GM23338 (cell line): Measurements from ENCODE around the gene CBLN4. TPM values are rescaled to one million over a fixed set of nuclear protein-coding genes. Genes with fewer than 3 reads are reported as not detected.
A peak's percentile ranks its signal among the peaks of the same experiment; 100 is the strongest.

Experiments
- ATAC-seq: fragments of 200-7000 bp; cut with Tn5 transposase; 3 replicates; pipeline ENCODE4 v1.9.1; 2020
- DNase-seq: peaks from one replicate; pipeline ENCODE4 v3.0.0-alpha.2; 2015; ENCODE audit warnings: low spot score
- H2AFZ ChIP-seq: fragments of 200-600 bp; sonication (generic); 2 replicates; pipeline ENCODE4 v1.8.0; 2016; ENCODE audit warnings: antibody characterized with exemption, mild to moderate bottlenecking, moderate library complexity
- H3F3A ChIP-seq: fragments of 200-600 bp; sonication (generic); replicated peaks from 2 replicates; pipeline ENCODE4 v1.8.0; 2017; ENCODE audit warnings: antibody characterized with exemption, mixed run types, low read depth
- H3K27ac ChIP-seq: fragments of 200-600 bp; sonication (generic); 2 replicates; pipeline ENCODE4 v1.6.1; 2016; ENCODE audit warnings: low read depth
- H3K27me3 ChIP-seq: fragments of 200-600 bp; sonication (generic); 2 replicates; pipeline ENCODE4 v1.8.0; 2016; ENCODE audit warnings: mild to moderate bottlenecking, mixed run types, moderate library complexity; ENCODE audit not compliant: insufficient read depth
- H3K36me3 ChIP-seq: fragments of 200-600 bp; sonication (generic); 2 replicates; pipeline ENCODE4 v1.8.0; 2016; ENCODE audit warnings: mild to moderate bottlenecking; ENCODE audit not compliant: insufficient read depth
- H3K4me1 ChIP-seq: fragments of 200-600 bp; sonication (generic); 2 replicates; pipeline ENCODE4 v1.8.0; 2016; ENCODE audit warnings: mild to moderate bottlenecking, moderate library complexity; ENCODE audit not compliant: insufficient read depth
- H3K4me2 ChIP-seq: fragments of 200-600 bp; sonication (generic); 2 replicates; pipeline ENCODE4 v1.7.1; 2017; ENCODE audit warnings: mixed run types
- H3K4me3 ChIP-seq: fragments of 200-600 bp; sonication (generic); 2 replicates; pipeline ENCODE4 v1.6.1; 2016; ENCODE audit warnings: mixed run types
- H3K79me2 ChIP-seq: fragments of 200-600 bp; sonication (generic); replicated peaks from 2 replicates; pipeline ENCODE4 v1.8.0; 2017; ENCODE audit warnings: mild to moderate bottlenecking; ENCODE audit not compliant: insufficient read depth
- H3K9me2 ChIP-seq: fragments of 200-600 bp; sonication (generic); 2 replicates; pipeline ENCODE4 v1.8.0; 2017; ENCODE audit not compliant: insufficient read depth
- H4K20me1 ChIP-seq: fragments of 200-600 bp; sonication (generic); replicated peaks from 2 replicates; pipeline ENCODE4 v1.8.0; 2017; ENCODE audit warnings: mild to moderate bottlenecking; ENCODE audit not compliant: insufficient read depth
- H3K27ac Mint-ChIP-seq: 2 replicates; pipeline ENCODE4 v1.8.0; 2020; ENCODE audit warnings: inconsistent platforms, mild to moderate bottlenecking, moderate library complexity, mixed read lengths
- H3K27me3 Mint-ChIP-seq: 3 replicates; pipeline ENCODE4 v1.8.0; 2022; ENCODE audit warnings: low read depth, mild to moderate bottlenecking, moderate library complexity, mixed read lengths, inconsistent platforms; ENCODE audit not compliant: insufficient read depth, poor library complexity
- H3K36me3 Mint-ChIP-seq: 3 replicates; pipeline ENCODE4 v1.8.0; 2021; ENCODE audit warnings: low read depth, mild to moderate bottlenecking, inconsistent platforms, moderate library complexity, mixed read lengths
- H3K4me1 Mint-ChIP-seq: 3 replicates; pipeline ENCODE4 v1.8.0; 2020; ENCODE audit warnings: mild to moderate bottlenecking, inconsistent platforms, mixed read lengths
- H3K4me3 Mint-ChIP-seq: 3 replicates; pipeline ENCODE4 v1.8.0; 2021; ENCODE audit warnings: moderate library complexity, mild to moderate bottlenecking, inconsistent platforms, mixed read lengths
- H3K9me3 Mint-ChIP-seq: 3 replicates; pipeline ENCODE4 v1.8.0; 2020; ENCODE audit warnings: moderate library complexity, mild to moderate bottlenecking, inconsistent platforms, mixed read lengths
- CREB1 ChIP-seq: fragments of 250-450 bp; sonication (Bioruptor Pico); IDR thresholded peaks from 2 replicates; pipeline ENCODE4 v1.5.0; 2020; ENCODE audit warnings: low read depth, mild to moderate bottlenecking, moderate library complexity
- CTCF ChIP-seq, 2 experiments: fragments of 200-600 bp in 1 of 2; sonication (generic) in 1 of 2; conservative IDR thresholded peaks; 2 replicates each; pipeline versions ENCODE4 v1.5.1 to v1.6.1; 2016 to 2017; ENCODE audit warnings: antibody characterized with exemption in 2 of 2, low read depth in 2 of 2, mild to moderate bottlenecking in 2 of 2, moderate library complexity in 1 of 2
- EZH2 ChIP-seq: fragments of 200-600 bp; sonication (generic); IDR thresholded peaks from one replicate; pipeline ENCODE4 v1.8.0; 2017; ENCODE audit warnings: antibody characterized with exemption, mild to moderate bottlenecking, low read depth; ENCODE audit not compliant: unreplicated experiment
- EZH2phosphoT487 ChIP-seq: fragments of 200-600 bp; sonication (generic); IDR thresholded peaks from one replicate; pipeline ENCODE4 v1.8.1; 2018; ENCODE audit warnings: antibody characterized with exemption; ENCODE audit not compliant: unreplicated experiment
- NANOG ChIP-seq: IDR thresholded peaks from 2 replicates; pipeline ENCODE4 v1.6.1; 2016; ENCODE audit warnings: antibody characterized with exemption, borderline replicate concordance
- REST ChIP-seq: IDR thresholded peaks from one replicate; pipeline ENCODE4 v1.6.1; 2018; ENCODE audit warnings: antibody characterized with exemption; ENCODE audit not compliant: unreplicated experiment
- ZNF462 ChIP-seq: fragments of 250-450 bp; sonication (Bioruptor Pico); IDR thresholded peaks from 2 replicates; pipeline ENCODE4 v1.5.0; 2020; ENCODE audit warnings: mild to moderate bottlenecking, moderate library complexity
- polyA plus RNA-seq: library from polyadenylated mRNA; unstranded; fragments of >200 nt; fragmentation: Nextera tagmentation; extraction: Ambion mirVana; gene quantifications from 2 replicates; pipeline ENCODE4 v1.2.1, GENCODE V29; 2016
- total RNA-seq: library from RNA; depleted of rRNA; stranded (reverse); fragments of >200 nt; shearing (Covaris generic); gene quantifications from 2 replicates; pipeline ENCODE4 v1.2.3, GENCODE V29; 2014
- TF ChIP-seq, protein P1 (sequence below): IDR thresholded peaks from 2 replicates; pipeline ENCODE4 v1.6.1; 2016; ENCODE audit warnings: antibody characterized with exemption

Gene CBLN4
- total and polyA plus RNA-seq, 2 experiments from 2014 or later = not detected

DNA sequence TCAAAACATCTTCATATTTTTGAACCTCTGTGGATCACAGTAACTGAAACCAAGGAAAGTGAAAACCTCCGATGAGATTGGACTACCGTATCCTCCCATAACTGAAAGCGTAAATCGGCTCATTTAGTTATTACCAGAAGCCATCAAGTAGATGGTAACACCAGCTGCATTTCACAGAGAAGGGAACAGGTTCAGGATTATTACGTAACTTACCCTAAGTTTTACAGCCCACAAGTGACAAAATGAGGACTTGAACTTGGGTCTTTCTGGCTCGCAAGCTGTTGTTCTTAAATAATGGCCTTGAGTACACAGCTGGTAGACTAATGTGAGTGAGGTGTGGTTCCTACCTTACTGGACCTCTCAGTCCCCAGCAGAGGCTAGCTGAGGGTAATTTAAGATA, 37.9 kb upstream of the CBLN4 start:
- H3K27me3 Mint-ChIP-seq = peaks cover 2% of the 10 kb centered on the region
- Histone ChIP-seq H3K4me2 (no peak overlapping the region), H4K20me1 (no peaks in the 10 kb centered on the region), H3K27me3 (no peaks in the 10 kb centered on the region), H3K27ac (no peak overlapping the region), H3K9me2 (no peaks in the 10 kb centered on the region), H3K79me2 (no peaks in the 10 kb centered on the region), H3K36me3 (peaks cover 12% of the 10 kb centered on the region; the same call in 1 of the 2 replicates), H3F3A (no peaks in the 10 kb centered on the region), H3K4me1 (no peaks in the 10 kb centered on the region), H3K4me3 (no peak overlapping the region), H2AFZ (no peak overlapping the region)
- TF ChIP-seq CREB1 (CRISPR knock-in tag) (no peak), EZH2phosphoT487 (no peak), EZH2 (no peak)
- TF ChIP-seq, protein P1, sequence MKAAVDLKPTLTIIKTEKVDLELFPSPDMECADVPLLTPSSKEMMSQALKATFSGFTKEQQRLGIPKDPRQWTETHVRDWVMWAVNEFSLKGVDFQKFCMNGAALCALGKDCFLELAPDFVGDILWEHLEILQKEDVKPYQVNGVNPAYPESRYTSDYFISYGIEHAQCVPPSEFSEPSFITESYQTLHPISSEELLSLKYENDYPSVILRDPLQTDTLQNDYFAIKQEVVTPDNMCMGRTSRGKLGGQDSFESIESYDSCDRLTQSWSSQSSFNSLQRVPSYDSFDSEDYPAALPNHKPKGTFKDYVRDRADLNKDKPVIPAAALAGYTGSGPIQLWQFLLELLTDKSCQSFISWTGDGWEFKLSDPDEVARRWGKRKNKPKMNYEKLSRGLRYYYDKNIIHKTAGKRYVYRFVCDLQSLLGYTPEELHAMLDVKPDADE = no peak
- H3K9me3 Mint-ChIP-seq = peaks cover 95% of the 10 kb centered on the region
- no peak for DNase-seq
- no peak overlapping the region for H3K27ac Mint-ChIP-seq
- no peak for ATAC-seq
- H3K4me1 Mint-ChIP-seq = no peaks in the 10 kb centered on the region
- H3K4me3 Mint-ChIP-seq = no peak overlapping the region
- H3K36me3 Mint-ChIP-seq = peaks cover 17% of the 10 kb centered on the region

- no peak overlapping the region for H3K4me3 Mint-ChIP-seq
- Histone ChIP-seq H3F3A (no peaks in the 10 kb centered on the region), H2AFZ (no peak overlapping the region), H3K4me2 (no peak overlapping the region), H3K27me3 (no peaks in the 10 kb centered on the region), H3K9me2 (no peaks in the 10 kb centered on the region), H3K4me1 (no peaks in the 10 kb centered on the region), H3K4me3 (no peak overlapping the region), H3K27ac (no peak overlapping the region), H3K36me3 (peaks cover 26% of the 10 kb centered on the region), H3K79me2 (no peaks in the 10 kb centered on the region), H4K20me1 (no peaks in the 10 kb centered on the region)
- ATAC-seq (no peak), DNase-seq (peak; percentile 1)
- H3K27ac Mint-ChIP-seq = no peak overlapping the region
- H3K27me3 Mint-ChIP-seq = no peaks in the 10 kb centered on the region
- H3K4me1 Mint-ChIP-seq = no peaks in the 10 kb centered on the region
- H3K9me3 Mint-ChIP-seq = peaks cover 89% of the 10 kb centered on the region
- H3K36me3 Mint-ChIP-seq = peaks cover 20% of the 10 kb centered on the region
- TF ChIP-seq CTCF (conservative IDR thresholded peaks at IDR 0.05; ENCODE audit: low read depth in 2 of 2) = no peak
- TF ChIP-seq NANOG = no peak
- no peak for TF ChIP-seq ZNF462 (CRISPR knock-in tag)
- no peak for TF ChIP-seq REST
- no peak for TF ChIP-seq EZH2phosphoT487
These were observed 26.9 kb upstream of the CBLN4 start for GRCh38 chr20:56032251-56032650.
